IPS-20b (cell line): Measurements from ENCODE around the gene MGLL.

Experiments
- H3K27ac ChIP-seq: one replicate; pipeline ENCODE4 v1.5.1; 2013; ENCODE audit warnings: low read length
- H3K27me3 ChIP-seq: 2 replicates; pipeline ENCODE4 v1.6.1; 2013; ENCODE audit warnings: mild to moderate bottlenecking, low read length, inconsistent platforms; ENCODE audit not compliant: insufficient read depth
- H3K36me3 ChIP-seq: 2 replicates; pipeline ENCODE4 v1.6.1; 2013; ENCODE audit warnings: low read depth, mild to moderate bottlenecking, inconsistent platforms, low read length, moderate library complexity; ENCODE audit not compliant: insufficient read depth
- H3K4me1 ChIP-seq: 2 replicates; pipeline ENCODE4 v1.6.1; 2013; ENCODE audit warnings: mild to moderate bottlenecking, control low read depth, inconsistent platforms, low read length, moderate library complexity; ENCODE audit not compliant: insufficient read depth
- H3K4me3 ChIP-seq: 2 replicates; pipeline ENCODE4 v1.5.1; 2013; ENCODE audit warnings: mild to moderate bottlenecking, low read length, inconsistent platforms
- H3K9ac ChIP-seq: 2 replicates; pipeline ENCODE4 v1.6.1; 2013; ENCODE audit warnings: low read depth, mild to moderate bottlenecking, inconsistent platforms, low read length, moderate library complexity
- H3K9me3 ChIP-seq: 2 replicates; pipeline ENCODE4 v1.6.1; 2013; ENCODE audit warnings: mild to moderate bottlenecking, low read depth, low read length, inconsistent platforms; ENCODE audit not compliant: insufficient read depth

The MGLL gene

GRCh38 chr3:127650236-127650635 lies 172.1 kb downstream of the MGLL start:
- no peaks in the 10 kb centered on the region for H3K36me3 ChIP-seq
- H3K9me3 ChIP-seq: no peaks in the 10 kb centered on the region
- no peaks in the 10 kb centered on the region for H3K4me1 ChIP-seq

GRCh38 chr3:127647845-127648204 lies 174.5 kb downstream of the MGLL start:
- Histone ChIP-seq H3K27me3 (no peaks in the 10 kb centered on the region), H3K9me3 (no peaks in the 10 kb centered on the region), H3K4me1 (0 out of 2 replicates have a peak, but pooled peaks cover 4% of the 10 kb centered on the region), H3K36me3 (no peaks in the 10 kb centered on the region), H3K27ac (no peak overlapping the region), H3K4me3 (no peak overlapping the region), H3K9ac (no peak overlapping the region)

More at GRCh38 chr3:127650236-127650635, 172.1 kb downstream of the MGLL start:
- Histone ChIP-seq H3K27ac (no peak overlapping the region), H3K9ac (no peak overlapping the region), H3K4me3 (no peak overlapping the region), H3K27me3 (no peaks in the 10 kb centered on the region)

GRCh38 chr3:127647166-127647844 lies 175.0 kb downstream of the MGLL start:
- Histone ChIP-seq H3K27ac (no peak overlapping the region), H3K4me3 (no peak overlapping the region), H3K9me3 (no peaks in the 10 kb centered on the region), H3K4me1 (0 out of 2 replicates have a peak, but pooled peaks cover 4% of the 10 kb centered on the region), H3K36me3 (no peaks in the 10 kb centered on the region), H3K27me3 (no peaks in the 10 kb centered on the region), H3K9ac (no peak overlapping the region)

GRCh38 chr3:127646501-127647046 lies 175.7 kb downstream of the MGLL start:
- no peak overlapping the region for H3K4me3 ChIP-seq
- no peaks in the 10 kb centered on the region for H3K27me3 ChIP-seq
- H3K36me3 ChIP-seq: no peaks in the 10 kb centered on the region
- 0 out of 2 replicates have a peak, but pooled peaks cover 4% of the 10 kb centered on the region for H3K4me1 ChIP-seq
- H3K27ac ChIP-seq: no peak overlapping the region
- H3K9me3 ChIP-seq: no peaks in the 10 kb centered on the region
- no peak overlapping the region for H3K9ac ChIP-seq

DNA sequence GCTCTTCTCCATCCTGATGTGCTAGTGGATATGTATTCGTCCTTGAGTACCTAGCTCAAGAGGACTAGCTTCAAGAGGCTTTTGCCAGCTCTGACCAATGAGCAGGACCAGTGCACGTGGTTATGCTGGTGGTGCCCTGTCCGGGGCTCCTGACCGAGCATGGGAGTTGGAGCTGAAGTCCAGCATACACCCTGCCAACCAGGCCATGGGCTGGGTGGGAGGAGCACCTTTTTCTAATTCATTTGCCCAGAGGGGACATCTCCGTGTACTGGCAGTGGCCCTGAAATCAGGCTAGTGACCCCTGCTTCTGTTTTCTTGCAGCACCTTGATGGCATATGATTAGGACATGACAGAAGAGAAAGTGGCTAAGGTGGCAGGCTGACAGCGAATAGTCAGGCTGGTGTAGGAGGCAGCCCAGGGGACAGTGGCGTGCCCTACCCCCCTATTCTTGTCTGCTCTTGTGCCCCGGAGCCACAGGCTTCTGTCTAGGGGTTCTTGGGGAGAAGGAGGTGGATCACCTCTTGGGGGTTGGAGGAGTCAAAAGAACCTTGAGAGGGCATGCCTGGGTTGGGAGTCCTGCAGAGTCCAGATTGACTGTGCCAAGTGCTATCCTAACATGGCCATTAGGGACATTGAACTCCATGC lies 176.8 kb downstream of the MGLL start:
- H3K9me3 ChIP-seq: no peaks in the 10 kb centered on the region
- H3K27ac ChIP-seq: no peak overlapping the region
- H3K9ac ChIP-seq: no peak overlapping the region
- 0 out of 2 replicates have a peak, but pooled peaks cover 4% of the 10 kb centered on the region for H3K4me1 ChIP-seq
- H3K4me3 ChIP-seq: no peak overlapping the region
- no peaks in the 10 kb centered on the region for H3K27me3 ChIP-seq
- H3K36me3 ChIP-seq: no peaks in the 10 kb centered on the region

DNA sequence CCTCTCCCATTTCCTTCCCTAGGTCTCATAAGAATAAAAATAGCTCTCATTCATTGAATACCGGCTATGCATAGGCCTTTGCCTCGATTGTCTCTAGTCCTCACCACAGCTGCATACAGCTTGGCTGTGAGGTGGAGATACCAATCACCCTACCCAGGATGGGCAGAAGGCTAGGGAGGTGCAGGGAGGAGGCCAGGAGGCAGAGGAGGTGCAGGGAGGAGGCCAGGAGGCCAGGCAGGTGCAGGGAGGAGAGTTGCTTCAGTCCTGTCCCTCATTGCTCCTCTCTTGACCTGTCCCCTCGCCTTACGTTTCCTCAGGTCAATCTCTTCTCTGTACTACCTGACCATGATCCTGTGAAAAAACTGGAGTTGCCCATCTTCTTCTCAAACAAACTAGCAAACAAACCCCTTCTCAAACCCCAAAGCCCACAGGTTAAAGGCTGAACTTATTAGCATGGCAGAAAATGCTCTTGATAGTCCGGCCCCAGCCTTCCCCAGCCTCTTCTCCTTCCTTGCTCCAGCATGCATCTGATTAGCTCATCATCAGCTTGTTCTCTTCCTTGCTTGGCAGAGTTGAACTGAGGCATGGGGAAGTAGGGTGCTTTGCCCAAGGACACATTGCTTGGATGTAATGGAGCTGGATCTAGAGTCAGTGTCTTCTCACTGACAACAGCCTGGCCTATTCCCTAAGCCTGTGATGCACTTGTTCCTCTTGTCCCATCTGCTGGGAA lies 177.5 kb downstream of the MGLL start:
- H3K27me3 ChIP-seq: no peaks in the 10 kb centered on the region
- no peaks in the 10 kb centered on the region for H3K9me3 ChIP-seq
- no peak overlapping the region for H3K27ac ChIP-seq
- 0 out of 2 replicates have a peak, but pooled peaks cover 4% of the 10 kb centered on the region for H3K4me1 ChIP-seq
- H3K36me3 ChIP-seq: 0 out of 2 replicates have a peak, but pooled peaks cover 3% of the 10 kb centered on the region
- H3K9ac ChIP-seq: no peak overlapping the region
- no peak overlapping the region for H3K4me3 ChIP-seq

- Histone ChIP-seq H3K4me3 (no peak overlapping the region), H3K9me3 (no peaks in the 10 kb centered on the region), H3K27me3 (no peaks in the 10 kb centered on the region), H3K9ac (no peak overlapping the region), H3K4me1 (0 out of 2 replicates have a peak, but pooled peaks cover 4% of the 10 kb centered on the region), H3K27ac (no peak overlapping the region), H3K36me3 (0 out of 2 replicates have a peak, but pooled peaks cover 8% of the 10 kb centered on the region)
Observed at GRCh38 chr3:127640042-127640355, 182.3 kb downstream of the MGLL start.

DNA sequence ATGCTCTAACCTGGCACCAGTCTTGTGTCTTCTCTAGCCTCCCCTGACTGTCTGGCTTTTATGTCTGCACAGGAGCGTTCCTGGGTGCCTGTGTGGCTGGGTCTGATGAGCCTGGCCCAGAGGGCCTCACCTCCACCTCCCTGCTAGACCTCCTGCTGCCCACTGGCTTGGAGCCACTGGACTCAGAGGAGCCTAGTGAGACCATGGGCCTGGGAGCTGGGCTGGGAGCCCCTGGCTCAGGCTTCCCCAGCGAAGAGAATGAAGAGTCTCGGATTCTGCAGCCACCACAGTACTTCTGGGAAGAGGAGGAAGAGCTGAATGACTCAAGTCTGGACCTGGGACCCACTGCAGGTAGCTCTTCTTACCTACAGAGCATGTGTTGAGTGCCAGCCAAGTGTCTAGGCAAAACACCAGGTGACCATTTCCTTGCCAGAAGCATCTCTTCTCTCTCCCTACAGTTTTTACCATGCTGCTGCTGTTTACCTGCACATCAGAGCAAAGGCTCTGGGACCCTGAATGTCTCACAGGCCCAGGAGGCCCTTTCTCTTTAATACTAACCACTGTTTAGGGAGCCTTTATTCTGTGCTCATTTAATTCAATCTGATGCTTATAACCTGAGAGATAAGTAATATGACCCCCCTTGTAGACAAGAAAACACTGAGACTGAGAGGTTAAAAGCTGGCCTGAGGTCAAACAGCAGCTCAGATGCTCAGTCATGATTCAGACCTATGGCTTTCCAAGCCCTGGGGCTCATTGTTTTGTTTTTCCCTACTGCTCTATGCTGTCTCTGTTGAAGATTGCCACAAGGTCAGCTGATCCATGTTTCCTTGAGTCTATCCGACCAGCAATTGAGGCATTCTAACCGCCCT lies 182.9 kb downstream of the MGLL start:
- 0 out of 2 replicates have a peak, but pooled peaks cover 8% of the 10 kb centered on the region for H3K36me3 ChIP-seq

More for the DNA sequence above, 182.9 kb downstream of the MGLL start:
- H3K9me3 ChIP-seq: no peaks in the 10 kb centered on the region
- H3K27ac ChIP-seq: no peak overlapping the region
- 0 out of 2 replicates have a peak, but pooled peaks cover 4% of the 10 kb centered on the region for H3K4me1 ChIP-seq
- H3K4me3 ChIP-seq: no peak overlapping the region
- H3K9ac ChIP-seq: no peak overlapping the region
- no peaks in the 10 kb centered on the region for H3K27me3 ChIP-seq
